DOHH2 (cell line): ENCODE measurements around the gene PDGFRA.

Experiments
- H3F3A ChIP-seq: fragments of 200-600 bp; sonication (generic), shearing (Covaris generic); 2 replicates; pipeline ENCODE4 v1.6.0; 2016; ENCODE audit warnings: antibody characterized with exemption, mild to moderate bottlenecking; ENCODE audit not compliant: control insufficient read depth, insufficient read depth
- H3K27ac ChIP-seq: fragments of 200-600 bp; sonication (generic); 2 replicates; pipeline ENCODE4 v1.5.1; 2014; ENCODE audit warnings: low read depth, mild to moderate bottlenecking, low read length, moderate library complexity
- H3K27me3 ChIP-seq: fragments of 200-600 bp; sonication (generic); 2 replicates; pipeline ENCODE4 v1.6.1; 2014; ENCODE audit warnings: mild to moderate bottlenecking, low read length, mixed read lengths; ENCODE audit not compliant: control insufficient read depth
- H3K36me3 ChIP-seq: fragments of 200-600 bp; sonication (generic); 2 replicates; pipeline ENCODE4 v1.6.1; 2014; ENCODE audit warnings: mild to moderate bottlenecking, low read length, moderate library complexity, mixed read lengths; ENCODE audit not compliant: control insufficient read depth
- H3K4me1 ChIP-seq: fragments of 200-600 bp; sonication (generic); 2 replicates; pipeline ENCODE4 v1.6.1; 2014; ENCODE audit warnings: mild to moderate bottlenecking, low read length, mixed read lengths; ENCODE audit not compliant: control insufficient read depth
- H3K4me2 ChIP-seq: fragments of 200-600 bp; sonication (generic); 2 replicates; pipeline ENCODE4 v1.6.0; 2014; ENCODE audit warnings: mild to moderate bottlenecking, low read length, moderate library complexity
- H3K4me3 ChIP-seq: fragments of 200-600 bp; sonication (generic); 2 replicates; pipeline ENCODE4 v1.5.1; 2014; ENCODE audit warnings: mild to moderate bottlenecking, low read length, mixed read lengths
- H3K79me2 ChIP-seq: fragments of 200-600 bp; sonication (generic); 2 replicates; pipeline ENCODE4 v1.6.1; 2014; ENCODE audit warnings: mild to moderate bottlenecking, low read length, mixed read lengths; ENCODE audit not compliant: control insufficient read depth
- H3K9me2 ChIP-seq: fragments of 200-600 bp; sonication (generic); replicated peaks from 2 replicates; pipeline ENCODE4 v1.6.1; 2014; ENCODE audit warnings: mild to moderate bottlenecking, low read length, mixed read lengths; ENCODE audit not compliant: control insufficient read depth
- H3K9me3 ChIP-seq: fragments of 200-600 bp; sonication (generic); 2 replicates; pipeline ENCODE4 v1.6.1; 2014; ENCODE audit warnings: antibody characterized with exemption, low read length, mixed read lengths; ENCODE audit not compliant: control insufficient read depth, insufficient read depth
- H4K20me1 ChIP-seq: fragments of 200-600 bp; sonication (generic); 2 replicates; pipeline ENCODE4 v1.6.0; 2014; ENCODE audit warnings: low read depth, mild to moderate bottlenecking, antibody characterized with exemption, low read length, moderate library complexity; ENCODE audit not compliant: control insufficient read depth, insufficient read depth
- EZH2phosphoT487 ChIP-seq: fragments of 200-600 bp; sonication (generic); IDR thresholded peaks from 2 replicates; pipeline ENCODE4 v1.6.1; 2017; ENCODE audit warnings: borderline replicate concordance, mild to moderate bottlenecking, antibody characterized with exemption, low read length, moderate library complexity, mixed read lengths
- TF ChIP-seq, protein P1 (sequence below): fragments of 200-600 bp; sonication (generic); IDR thresholded peaks from one replicate; pipeline ENCODE4 v1.5.1; 2014; ENCODE audit warnings: antibody characterized with exemption, mild to moderate bottlenecking, low read depth, low read length; ENCODE audit not compliant: poor library complexity, severe bottlenecking

Gene PDGFRA

GRCh38 chr4:54278216-54278615, 49.1 kb downstream of the PDGFRA start:
- TF ChIP-seq EZH2phosphoT487 = no peak
- TF ChIP-seq, protein P1, sequence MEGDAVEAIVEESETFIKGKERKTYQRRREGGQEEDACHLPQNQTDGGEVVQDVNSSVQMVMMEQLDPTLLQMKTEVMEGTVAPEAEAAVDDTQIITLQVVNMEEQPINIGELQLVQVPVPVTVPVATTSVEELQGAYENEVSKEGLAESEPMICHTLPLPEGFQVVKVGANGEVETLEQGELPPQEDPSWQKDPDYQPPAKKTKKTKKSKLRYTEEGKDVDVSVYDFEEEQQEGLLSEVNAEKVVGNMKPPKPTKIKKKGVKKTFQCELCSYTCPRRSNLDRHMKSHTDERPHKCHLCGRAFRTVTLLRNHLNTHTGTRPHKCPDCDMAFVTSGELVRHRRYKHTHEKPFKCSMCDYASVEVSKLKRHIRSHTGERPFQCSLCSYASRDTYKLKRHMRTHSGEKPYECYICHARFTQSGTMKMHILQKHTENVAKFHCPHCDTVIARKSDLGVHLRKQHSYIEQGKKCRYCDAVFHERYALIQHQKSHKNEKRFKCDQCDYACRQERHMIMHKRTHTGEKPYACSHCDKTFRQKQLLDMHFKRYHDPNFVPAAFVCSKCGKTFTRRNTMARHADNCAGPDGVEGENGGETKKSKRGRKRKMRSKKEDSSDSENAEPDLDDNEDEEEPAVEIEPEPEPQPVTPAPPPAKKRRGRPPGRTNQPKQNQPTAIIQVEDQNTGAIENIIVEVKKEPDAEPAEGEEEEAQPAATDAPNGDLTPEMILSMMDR = no peak
- H3K79me2 ChIP-seq = no peaks in the 10 kb centered on the region
- H3K9me2 ChIP-seq = no peaks in the 10 kb centered on the region
- H3K27ac ChIP-seq = no peak overlapping the region
- peaks cover 35% of the 10 kb centered on the region for H3K27me3 ChIP-seq
- no peak overlapping the region for H3K4me3 ChIP-seq
- H3K4me2 ChIP-seq = no peak overlapping the region
- no peaks in the 10 kb centered on the region for H3F3A ChIP-seq
- no peaks in the 10 kb centered on the region for H3K36me3 ChIP-seq
- H3K4me1 ChIP-seq = no peaks in the 10 kb centered on the region
- no peaks in the 10 kb centered on the region for H4K20me1 ChIP-seq
- H3K9me3 ChIP-seq = no peaks in the 10 kb centered on the region

- H3K9me3 ChIP-seq = no peaks in the 10 kb centered on the region
- no peak overlapping the region for H3K27ac ChIP-seq
- no peak overlapping the region for H3K4me2 ChIP-seq
- H4K20me1 ChIP-seq = no peaks in the 10 kb centered on the region
- H3K4me3 ChIP-seq = no peak overlapping the region
- H3K9me2 ChIP-seq = no peaks in the 10 kb centered on the region
- TF ChIP-seq, protein P1 = no peak
- TF ChIP-seq EZH2phosphoT487 = no peak
- H3F3A ChIP-seq = no peaks in the 10 kb centered on the region
- H3K27me3 ChIP-seq = peaks cover 16% of the 10 kb centered on the region
- no peaks in the 10 kb centered on the region for H3K36me3 ChIP-seq
- H3K4me1 ChIP-seq = no peaks in the 10 kb centered on the region
- H3K79me2 ChIP-seq = no peaks in the 10 kb centered on the region
These were observed 52.1 kb downstream of the PDGFRA start for GRCh38 chr4:54281054-54281766.

DNA sequence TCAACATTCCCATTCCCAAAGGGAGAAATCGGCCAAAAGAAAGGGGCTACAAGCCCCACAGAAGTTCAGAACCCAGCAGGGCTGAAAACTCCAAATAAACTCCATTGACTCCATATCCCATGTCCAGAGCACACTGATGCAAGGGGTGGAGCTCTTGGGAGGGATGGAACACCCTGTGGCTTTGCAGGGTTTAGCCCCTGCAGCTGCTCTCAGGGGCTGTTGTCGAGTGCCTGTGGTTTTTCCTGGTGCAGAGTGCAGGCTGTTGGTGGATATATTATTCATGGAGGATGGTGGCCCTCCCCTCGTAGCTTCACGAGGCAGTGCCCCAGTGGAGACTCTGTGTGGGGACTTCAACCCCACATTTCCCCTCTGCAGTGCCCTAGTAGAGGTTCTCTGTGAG, 53.7 kb downstream of the PDGFRA start:
- Histone ChIP-seq H3K4me3 (no peak overlapping the region), H4K20me1 (no peaks in the 10 kb centered on the region), H3K9me2 (no peaks in the 10 kb centered on the region), H3F3A (no peaks in the 10 kb centered on the region), H3K4me1 (no peaks in the 10 kb centered on the region), H3K27me3 (peaks cover 4% of the 10 kb centered on the region; the same call in 1 of the 2 replicates), H3K4me2 (no peak overlapping the region), H3K9me3 (no peaks in the 10 kb centered on the region), H3K79me2 (no peaks in the 10 kb centered on the region), H3K27ac (no peak overlapping the region), H3K36me3 (no peaks in the 10 kb centered on the region)
- TF ChIP-seq EZH2phosphoT487 = no peak
- TF ChIP-seq, protein P1 = no peak
